ENCODE data around the gene SMOC2.

DNA sequence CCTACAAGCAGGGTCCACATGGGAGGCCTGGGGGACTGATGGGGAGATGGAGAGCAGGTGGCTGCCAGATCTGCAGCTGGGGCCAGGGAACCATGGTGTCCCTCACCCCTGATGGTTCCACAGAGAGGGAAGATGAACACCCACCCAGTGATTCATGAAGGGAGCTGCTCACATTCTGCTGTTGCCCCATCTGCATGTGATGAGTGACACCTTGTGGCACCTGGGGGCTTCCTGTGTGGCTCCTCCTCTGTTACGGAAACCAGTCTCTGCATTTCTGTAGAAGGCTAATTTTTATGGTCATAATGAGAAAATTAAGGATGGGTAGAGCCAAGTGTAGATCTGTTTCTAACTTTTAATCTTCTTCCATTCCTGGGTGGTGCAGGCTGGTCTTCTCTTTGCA is 217.1 kb downstream of the SMOC2 start:
- TF ChIP-seq, protein P1, sequence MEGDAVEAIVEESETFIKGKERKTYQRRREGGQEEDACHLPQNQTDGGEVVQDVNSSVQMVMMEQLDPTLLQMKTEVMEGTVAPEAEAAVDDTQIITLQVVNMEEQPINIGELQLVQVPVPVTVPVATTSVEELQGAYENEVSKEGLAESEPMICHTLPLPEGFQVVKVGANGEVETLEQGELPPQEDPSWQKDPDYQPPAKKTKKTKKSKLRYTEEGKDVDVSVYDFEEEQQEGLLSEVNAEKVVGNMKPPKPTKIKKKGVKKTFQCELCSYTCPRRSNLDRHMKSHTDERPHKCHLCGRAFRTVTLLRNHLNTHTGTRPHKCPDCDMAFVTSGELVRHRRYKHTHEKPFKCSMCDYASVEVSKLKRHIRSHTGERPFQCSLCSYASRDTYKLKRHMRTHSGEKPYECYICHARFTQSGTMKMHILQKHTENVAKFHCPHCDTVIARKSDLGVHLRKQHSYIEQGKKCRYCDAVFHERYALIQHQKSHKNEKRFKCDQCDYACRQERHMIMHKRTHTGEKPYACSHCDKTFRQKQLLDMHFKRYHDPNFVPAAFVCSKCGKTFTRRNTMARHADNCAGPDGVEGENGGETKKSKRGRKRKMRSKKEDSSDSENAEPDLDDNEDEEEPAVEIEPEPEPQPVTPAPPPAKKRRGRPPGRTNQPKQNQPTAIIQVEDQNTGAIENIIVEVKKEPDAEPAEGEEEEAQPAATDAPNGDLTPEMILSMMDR (IDR thresholded peaks at IDR 0.05): no peak
- TF ChIP-seq POLR2AphosphoS5 (IDR thresholded peaks at IDR 0.05): no peak
- no peak for TF ChIP-seq POLR2A (IDR thresholded peaks at IDR 0.05)

Data from breast epithelium (tissue), 3 donors.